ENCODE data around the gene ZMYM2.
"Not testable (repeated sequence)": the region's sequence is repeated elsewhere in the genome, so short reads cannot be mapped to it uniquely, and the experiment has no call there.

DNA sequence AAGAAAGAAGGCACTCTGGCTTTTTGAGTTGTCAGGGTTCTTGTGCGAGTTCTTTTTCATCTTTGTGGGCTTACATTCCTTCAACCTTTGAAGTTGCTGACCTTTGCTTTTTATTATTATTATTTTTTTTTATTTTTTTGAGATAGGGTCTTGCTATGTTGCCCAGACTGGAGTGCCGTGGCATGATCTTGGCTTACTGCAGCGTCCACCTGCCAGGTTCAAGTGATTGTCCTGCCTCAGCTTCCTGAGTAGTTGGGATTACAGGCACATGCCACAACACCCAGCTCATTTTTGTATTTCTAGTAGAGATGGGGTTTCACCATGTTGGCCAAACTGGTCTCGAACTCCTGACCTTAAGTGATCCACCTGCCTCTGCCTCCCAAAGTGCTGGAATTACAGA lies 84.1 kb downstream of the ZMYM2 start:
- TF ChIP-seq, protein P1, sequence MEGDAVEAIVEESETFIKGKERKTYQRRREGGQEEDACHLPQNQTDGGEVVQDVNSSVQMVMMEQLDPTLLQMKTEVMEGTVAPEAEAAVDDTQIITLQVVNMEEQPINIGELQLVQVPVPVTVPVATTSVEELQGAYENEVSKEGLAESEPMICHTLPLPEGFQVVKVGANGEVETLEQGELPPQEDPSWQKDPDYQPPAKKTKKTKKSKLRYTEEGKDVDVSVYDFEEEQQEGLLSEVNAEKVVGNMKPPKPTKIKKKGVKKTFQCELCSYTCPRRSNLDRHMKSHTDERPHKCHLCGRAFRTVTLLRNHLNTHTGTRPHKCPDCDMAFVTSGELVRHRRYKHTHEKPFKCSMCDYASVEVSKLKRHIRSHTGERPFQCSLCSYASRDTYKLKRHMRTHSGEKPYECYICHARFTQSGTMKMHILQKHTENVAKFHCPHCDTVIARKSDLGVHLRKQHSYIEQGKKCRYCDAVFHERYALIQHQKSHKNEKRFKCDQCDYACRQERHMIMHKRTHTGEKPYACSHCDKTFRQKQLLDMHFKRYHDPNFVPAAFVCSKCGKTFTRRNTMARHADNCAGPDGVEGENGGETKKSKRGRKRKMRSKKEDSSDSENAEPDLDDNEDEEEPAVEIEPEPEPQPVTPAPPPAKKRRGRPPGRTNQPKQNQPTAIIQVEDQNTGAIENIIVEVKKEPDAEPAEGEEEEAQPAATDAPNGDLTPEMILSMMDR (IDR thresholded peaks at IDR 0.05; ENCODE audit: insufficient read depth, low read depth, low read length), result not testable (repeated sequence)
- not testable (repeated sequence) for TF ChIP-seq EZH2 (IDR thresholded peaks at IDR 0.05; ENCODE audit: insufficient read depth, low read length)

Measured in astrocyte (in vitro differentiated cells and primary cell).